ELR (cell line): ENCODE results near the gene HOXB6.

Source experiments
- DNase-seq: peaks from one replicate; pipeline ENCODE4 v3.0.0-alpha.2; 2015; ENCODE audit warnings: low read depth

The HOXB6 gene

DNA sequence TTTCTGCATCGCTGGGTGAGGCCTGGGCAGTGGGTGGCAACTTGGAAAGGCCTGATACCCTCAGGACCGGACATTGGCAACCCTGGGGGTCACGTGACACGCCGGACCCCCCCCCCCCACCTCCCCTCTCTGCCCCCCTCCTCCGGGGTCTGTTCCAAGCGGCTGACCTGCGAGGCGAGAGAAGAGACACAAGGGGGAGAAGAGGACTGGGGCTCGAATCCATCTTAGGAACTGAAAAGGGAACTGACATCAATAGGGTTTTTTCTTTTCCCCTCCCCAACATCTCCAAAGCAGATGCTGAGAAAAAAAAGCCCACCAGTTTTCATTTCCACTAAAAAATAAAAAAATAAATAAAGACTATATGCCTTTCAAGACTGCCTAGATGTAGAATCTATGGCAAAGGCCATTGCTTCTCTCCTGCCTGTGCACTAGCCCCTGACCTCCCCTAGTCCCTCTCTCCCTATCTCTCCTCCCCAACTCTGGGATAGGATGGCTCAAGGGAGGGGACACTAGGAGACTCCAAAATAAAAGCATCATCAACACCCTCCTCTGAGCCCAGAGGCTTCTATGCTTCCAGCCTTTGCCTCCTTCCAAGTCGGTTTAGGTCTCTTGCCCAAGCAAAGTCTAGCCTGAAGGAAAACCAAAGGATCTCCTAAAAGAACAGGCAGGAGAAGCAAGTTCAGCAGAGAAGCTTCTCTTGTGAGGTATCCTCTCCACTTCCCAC, 52.2 kb downstream of the HOXB6 start:
- DNase-seq, result no peak

- DNase-seq, result no peak
These were observed 53.0 kb downstream of the HOXB6 start for GRCh38 chr17:48551596-48552465.

DNA sequence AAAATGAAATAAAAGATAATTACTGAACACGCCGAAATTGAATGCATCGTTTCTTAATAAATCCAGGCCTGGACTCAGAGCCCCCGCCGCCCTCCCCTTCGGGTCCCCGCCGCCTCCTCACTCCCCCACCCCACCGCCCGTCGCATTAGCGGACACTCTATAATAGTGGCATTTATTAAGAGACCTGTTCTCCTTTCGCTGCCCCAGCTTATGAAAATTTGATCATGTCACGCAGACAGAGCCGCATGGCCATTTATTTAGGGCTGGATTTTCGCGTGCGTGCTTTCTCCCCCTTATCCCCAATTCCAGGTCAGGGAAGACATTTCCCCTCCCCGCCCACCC, 53.6 kb downstream of the HOXB6 start:
- DNase-seq, result no peak

GRCh38 chr17:48550502-48551213, 54.1 kb downstream of the HOXB6 start:
- no peak for DNase-seq

- no peak for DNase-seq
These were observed 54.8 kb downstream of the HOXB6 start for GRCh38 chr17:48549914-48550501.

DNA sequence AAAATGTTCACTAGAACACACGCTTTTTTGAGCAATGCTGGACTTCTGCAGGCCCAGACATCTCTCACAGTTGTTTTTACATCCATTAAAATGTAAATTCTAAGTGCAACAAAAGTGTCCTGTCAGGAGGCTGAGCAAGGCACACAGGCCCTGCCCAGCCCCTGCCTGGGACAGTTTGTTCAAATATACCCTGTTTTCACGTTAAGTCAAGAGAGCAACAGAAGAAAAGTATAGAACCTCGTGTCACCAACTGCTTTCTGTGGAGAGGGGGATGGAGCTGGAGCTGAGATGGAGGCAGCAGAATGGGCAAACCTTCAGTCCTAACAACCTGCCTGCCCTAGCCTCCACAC, 55.5 kb downstream of the HOXB6 start:
- DNase-seq, result no peak

- DNase-seq, result no peak
These were observed 56.1 kb downstream of the HOXB6 start for GRCh38 chr17:48548523-48549280.

- no peak for DNase-seq
These were observed 56.8 kb downstream of the HOXB6 start for GRCh38 chr17:48547808-48548522.

DNA sequence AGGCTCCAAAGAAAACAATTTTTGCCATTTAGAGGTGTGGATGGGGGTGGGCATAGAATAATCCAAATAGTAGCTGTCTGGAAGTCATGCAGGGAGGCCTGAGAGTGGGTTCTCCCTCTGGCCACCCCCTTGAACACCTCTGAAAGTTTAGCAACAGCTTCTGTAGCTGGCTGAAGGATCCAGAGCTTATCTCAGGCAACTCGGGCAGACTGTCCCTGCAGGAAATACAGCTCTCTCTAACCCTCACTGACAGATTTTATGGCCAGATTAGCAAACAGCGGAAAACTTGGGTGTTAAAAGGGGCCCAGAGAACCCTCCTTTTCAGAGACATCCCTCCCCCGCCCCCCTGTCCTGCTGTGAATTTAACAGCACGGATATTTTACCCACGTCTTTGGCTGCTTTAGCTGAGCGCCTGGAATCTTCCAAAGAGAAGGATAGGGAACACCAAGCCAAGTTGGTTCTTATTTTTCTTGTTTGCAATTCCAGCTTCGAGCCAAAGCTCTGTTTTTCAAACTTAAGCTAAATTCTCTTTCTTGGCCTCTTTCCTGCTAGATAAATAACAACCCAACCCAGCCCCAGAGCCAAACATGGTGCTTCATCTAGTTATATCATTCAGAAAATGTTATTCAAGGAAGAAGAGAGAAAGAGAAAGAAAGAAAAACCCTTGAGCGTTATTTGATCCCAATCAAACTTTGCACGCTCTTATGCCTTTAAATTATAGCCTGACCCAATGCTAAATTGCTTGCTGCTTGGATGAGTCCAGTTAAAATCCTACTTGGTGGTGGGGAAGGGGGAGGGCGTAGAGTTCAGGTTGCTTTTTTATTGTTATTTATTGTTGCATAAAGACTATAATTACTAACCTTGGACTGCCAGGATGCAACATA, 57.6 kb downstream of the HOXB6 start:
- no peak for DNase-seq

DNA sequence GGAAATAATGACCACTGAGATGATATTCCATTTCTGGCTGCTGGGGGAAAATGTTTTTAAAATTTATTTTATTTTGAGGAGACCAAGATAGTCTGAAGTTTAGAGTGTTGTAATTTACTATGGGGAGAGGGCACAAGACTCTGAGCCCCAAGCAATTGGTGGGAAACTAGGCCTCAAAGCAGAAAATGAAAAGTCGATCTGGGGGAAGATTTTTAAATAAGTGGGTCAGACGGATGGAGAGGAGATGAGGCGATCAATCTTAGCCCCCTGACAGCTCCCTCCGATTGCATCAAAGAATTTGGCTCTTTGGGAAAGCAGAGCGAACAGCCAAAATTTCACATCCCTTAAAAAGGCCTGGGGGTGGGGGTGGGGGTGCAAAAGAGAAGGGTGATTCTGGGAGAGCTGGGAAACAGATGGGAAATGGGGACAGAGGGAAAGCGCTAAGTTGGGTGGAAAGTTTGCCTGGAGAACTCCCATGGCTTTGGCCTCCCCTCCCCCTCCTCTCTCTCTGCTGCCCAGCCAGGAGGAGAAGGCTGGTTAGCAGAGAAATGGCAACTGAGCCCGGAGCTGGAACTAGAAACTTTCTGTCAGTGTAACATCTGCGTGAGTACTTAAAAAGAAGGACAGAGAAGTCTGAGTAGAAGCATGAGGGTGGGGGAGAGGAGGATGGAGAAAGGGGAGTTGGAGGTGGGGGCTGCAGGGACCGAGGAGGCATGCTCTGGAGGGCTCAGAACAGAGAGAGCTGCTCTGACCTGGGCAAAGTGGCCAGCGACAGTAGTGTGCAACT, 58.5 kb downstream of the HOXB6 start:
- DNase-seq, result no peak
